ENCODE results near the gene TACR2.

The TACR2 gene

DNA sequence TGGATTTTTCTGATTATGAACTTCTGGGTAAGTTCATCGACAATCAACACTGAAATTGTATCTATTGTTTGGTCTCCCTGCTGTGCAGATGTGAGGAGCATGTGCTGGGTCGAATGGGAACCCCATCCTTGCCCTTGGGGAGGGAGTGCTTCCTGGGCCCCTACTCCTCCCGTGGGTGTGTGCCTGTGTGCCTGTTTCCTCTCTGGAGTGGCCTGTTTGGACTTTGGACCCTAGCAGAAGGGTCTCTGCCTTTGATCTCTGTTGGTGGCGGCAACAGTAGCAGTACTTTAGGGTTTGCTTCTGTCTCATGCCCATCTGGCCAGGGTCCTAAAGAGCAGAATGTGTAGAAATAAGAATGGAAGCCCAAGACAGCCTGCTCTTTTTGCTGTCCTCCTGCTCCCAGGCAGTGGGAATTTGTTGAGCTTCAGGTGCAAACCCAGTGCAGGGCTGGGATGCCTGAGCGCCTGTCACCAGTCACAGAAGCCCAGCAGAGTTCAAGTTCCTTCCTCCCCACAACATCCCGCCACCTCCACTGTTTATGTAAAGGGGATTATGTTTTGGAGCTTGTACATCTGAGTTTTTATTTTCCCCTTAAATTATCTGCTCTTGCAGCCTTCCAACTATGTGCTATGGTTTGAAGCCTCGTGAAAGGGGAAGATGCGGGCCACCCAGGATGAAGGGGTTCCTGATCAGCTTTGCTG lies 1.5 kb upstream of the TACR2 start:
- no peak for DNase-seq

- DNase-seq, result no peak
Observed at GRCh38 chr10:69417542-69417941, 824 bp upstream of the TACR2 start.

GRCh38 chr10:69415951-69416350 lies 767 bp downstream of the TACR2 start:
- DNase-seq, result no peak

GRCh38 chr10:69415049-69415448 lies 1.7 kb downstream of the TACR2 start:
- no peak for DNase-seq

GRCh38 chr10:69414036-69415018 lies 2.4 kb downstream of the TACR2 start:
- no peak for DNase-seq

- no peak for DNase-seq
Observed at GRCh38 chr10:69413221-69413865, 3.4 kb downstream of the TACR2 start.

DNA sequence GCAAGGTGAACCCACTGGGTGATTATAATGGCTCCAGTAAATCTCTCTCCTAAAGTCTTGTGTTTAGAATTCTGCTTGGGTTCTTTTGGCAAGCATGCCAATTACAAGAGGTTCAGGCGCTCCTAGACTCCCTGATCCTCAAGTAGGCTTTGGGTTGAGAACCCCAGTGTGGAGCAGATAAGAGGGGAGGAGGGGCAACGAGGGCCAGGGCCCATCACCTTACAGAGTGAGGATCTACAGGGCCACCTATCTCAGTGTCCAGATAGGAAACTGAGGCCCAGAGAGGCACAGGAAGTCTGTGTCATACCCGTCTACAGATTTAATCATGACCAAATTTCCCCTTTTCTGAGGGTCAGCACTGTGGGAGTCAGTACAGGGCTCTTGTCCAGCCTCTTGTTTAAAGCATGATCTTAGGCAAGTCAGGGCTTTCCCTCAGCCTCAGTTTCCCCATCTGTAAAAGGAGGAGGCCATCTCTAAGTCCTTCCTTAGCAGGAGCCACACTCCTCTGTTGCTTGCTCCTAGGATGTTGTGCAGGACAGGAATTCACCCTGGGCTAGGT lies 4.4 kb downstream of the TACR2 start:
- DNase-seq, result no peak

GRCh38 chr10:69411476-69411875 lies 5.2 kb downstream of the TACR2 start:
- no peak for DNase-seq

- no peak for DNase-seq
Observed at GRCh38 chr10:69410487-69410886, 6.2 kb downstream of the TACR2 start.

GRCh38 chr10:69409968-69410367 lies 6.8 kb downstream of the TACR2 start:
- no peak for DNase-seq

GRCh38 chr10:69409176-69409495 lies 7.6 kb downstream of the TACR2 start:
- no peak for DNase-seq

DNA sequence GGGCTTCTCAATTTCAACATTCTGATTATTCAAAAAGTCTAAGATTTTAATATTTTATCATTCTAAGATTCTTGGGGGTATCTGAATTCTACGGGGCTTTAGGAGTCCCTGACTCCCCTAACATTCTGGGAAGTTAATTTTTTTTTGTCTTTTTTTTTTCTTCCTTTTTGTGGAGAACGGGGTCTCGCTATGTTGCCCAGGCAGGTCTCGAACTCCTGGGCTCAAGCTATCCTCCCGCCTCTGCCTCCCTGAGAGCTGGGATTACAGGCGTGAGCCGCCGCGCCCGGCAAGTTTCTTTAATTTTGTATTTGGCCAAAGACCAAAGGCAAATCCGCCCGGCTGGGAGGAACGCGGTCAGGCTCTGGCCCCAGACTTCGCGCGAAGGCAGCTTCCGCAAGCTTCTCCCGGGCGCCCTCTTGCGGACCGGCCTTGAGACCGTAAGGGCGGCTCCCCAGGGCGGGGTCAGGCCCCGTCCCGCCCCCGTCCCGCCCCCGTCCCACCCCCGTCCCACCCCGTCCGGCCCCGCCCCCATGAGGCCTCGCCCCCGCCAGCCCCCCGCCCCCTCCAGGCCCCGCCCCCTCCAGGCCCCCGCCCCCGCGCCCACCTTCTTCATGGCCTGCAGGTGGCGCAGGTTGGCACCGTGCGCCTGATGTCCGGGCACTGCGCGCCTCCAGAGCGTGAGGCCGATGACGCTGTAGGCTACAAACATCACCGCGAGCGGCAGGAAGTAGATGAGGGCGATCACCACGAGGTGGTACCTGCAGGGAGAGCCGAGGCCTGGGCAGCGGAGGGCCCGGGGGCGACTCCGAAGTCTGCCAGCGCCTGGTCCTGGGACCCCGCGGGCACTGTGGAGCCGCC lies 8.2 kb downstream of the TACR2 start:
- DNase-seq, result peak; percentile 90

DNA sequence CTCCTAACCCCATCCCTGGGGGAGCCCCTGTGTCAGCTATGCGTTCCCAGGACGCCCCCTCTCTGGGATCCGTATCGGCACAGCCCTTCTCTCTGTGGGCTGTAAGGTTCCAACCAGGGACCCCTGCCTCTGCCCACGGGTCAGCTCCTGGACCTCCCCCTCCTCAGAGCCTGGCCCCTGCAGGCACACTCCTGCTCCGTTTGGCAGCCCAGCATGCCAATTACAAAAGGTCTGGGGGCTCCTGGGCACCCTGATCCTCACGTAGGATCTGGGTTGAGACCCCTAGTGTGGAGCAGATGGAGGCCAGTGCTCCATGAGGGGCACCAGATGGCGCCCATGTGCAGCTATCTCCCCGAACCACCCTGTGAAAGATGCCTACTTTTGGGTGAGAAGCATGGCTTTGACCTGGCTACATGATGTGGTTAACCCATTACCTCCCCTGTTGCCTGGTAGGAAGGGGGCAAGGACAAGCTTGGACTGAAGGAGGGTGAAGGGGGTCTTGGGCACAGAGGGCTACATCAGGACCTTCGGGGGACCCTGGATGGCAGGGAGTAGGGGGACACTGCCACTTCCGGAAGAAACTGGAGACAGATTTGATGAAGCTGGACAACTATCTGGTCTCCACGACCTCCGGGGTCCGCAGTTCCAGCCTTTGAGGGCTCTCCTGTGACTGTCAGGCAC lies 9.0 kb downstream of the TACR2 start:
- DNase-seq, result no peak

GRCh38 chr10:69406816-69407580 lies 9.7 kb downstream of the TACR2 start:
- DNase-seq, result no peak

DNA sequence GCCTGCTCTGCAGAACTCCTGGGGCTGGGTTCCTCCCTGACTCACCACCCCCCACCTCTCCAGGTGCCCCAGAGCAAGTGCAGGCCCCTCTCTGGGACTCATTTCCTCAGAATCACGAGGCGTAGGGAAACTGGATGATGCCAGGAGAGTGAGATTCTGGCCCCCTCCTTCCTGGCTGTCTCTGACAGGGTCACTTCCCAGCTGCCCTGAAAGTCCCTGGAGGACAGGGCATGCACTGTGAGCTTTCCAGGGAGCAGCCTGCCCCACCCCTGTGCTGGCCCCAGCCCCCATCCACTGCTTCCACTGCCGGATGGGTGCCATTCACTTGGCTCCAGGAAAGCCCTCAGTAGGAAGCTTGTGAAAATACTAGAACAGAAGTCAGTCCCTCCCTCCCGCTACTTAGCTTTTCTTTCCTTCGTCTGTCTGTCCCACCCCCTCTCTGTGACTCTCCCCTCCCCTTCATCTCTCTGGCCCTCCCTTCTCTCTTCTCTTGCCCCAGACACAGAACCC lies 10.4 kb downstream of the TACR2 start:
- DNase-seq, result no peak

DNA sequence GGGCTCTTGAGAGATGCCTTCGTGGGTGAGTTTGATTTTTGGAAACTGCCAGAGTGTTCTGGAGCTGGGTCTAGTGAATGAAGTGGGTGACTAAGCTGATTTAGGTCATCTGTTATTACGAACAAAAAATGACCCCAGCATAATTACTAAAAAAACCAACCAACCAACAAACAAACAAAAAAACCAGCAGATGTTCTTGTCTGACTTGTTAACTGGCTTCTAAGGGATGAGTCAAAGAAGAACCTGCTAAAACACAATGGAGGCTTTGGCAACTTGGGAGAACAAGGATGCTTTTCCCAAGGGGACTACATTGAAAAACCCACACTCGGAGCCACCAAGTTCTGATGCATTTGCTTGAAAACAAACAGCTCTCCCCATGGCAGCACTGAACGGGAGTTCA lies 11.5 kb downstream of the TACR2 start:
- no peak for DNase-seq

DNA sequence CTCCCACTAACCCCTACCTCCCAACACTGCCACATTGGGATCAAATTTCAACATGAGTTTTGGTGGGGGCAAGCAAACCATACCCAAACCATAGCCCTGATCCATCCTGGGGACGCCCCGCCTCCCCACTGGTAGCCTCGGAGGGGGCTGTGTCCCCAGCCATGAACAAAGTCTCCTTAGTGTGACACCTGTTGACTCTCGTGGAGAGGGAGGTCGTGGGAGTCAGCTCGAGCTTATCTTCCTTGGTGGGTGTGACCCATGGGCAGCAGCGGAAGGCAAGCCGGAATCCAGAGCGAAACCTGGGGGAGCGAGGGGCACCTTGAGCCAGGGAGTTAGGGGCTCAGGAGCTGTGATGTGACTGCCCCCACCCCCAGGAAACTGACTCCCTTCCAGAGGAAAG lies 11.9 kb downstream of the TACR2 start:
- no peak for DNase-seq

GRCh38 chr10:69403519-69403918 lies 13.2 kb downstream of the TACR2 start:
- no peak for DNase-seq

DNA sequence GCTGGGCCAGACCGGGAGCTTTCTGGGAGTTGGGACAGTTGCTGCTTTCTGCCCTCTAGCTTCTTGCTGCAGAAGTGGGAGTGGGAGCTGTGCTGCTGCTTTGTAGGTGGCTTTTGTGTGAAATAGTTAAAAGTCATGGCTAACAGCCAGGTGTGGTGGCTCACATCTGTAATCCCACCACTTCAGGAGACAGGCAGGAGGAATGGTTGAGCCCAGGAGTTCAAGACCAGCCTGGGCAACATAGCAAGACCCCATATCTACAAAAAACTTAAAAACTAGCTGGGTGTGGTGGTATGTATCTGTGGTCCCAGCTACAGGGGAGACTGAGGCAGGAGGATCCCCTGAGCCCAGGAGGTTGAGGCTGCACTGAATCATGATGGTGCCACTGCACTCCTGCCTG lies 13.7 kb downstream of the TACR2 start:
- DNase-seq, result no peak

DNA sequence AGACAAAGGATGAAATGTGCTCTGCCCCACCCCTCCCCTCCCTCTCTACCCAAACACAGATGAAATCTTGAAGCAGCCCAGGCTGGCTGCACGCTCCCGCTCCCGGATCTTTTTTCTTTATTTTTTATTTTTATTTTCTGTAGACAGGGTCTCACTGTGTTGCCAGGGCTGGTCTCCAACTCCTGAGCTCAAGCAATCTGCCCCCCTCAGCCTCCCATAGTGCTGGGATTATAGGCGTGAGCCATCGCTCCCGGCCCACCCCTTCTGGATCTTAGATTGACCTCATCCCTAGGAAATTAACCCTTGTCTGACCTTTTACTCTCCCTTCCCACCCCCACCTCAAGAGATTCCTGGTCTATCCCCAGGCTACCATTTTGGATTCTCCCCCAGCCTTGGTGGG lies 14.3 kb downstream of the TACR2 start:
- no peak for DNase-seq

DNA sequence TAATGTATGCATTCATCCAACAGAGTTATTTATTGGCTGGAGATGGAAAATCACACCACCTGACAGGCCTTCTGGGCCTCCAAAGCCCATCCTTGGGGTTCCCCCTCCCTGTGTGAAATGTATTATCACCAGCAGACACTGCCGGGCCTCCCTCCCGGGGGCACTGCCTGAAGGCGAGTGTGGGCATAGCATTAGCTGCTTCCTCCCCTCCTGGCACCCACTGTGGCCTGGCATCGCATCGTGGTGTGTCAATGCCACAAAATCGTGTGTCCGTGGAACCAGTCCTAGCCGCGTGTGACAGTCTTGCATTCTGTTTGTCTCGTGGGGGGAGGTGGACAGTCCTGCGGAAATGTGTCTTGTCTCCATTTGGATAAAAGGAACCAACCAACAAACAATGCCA lies 15.3 kb downstream of the TACR2 start:
- DNase-seq, result no peak

All from T-helper 9 cell (primary cell).